NCI-H2227 treated with DMSO at 0.1 percent for 48 hours (cell line): ENCODE measurements around the gene CCDC85C.

Experiments
- DNase-seq: peaks from one replicate; lab custom pipeline; 2025; lab: John Stamatoyannopoulos, UW

The CCDC85C gene

GRCh38 chr14:99556134-99556791 lies 47.7 kb downstream of the CCDC85C start:
- DNase-seq, result no peak

GRCh38 chr14:99554757-99555531 lies 49.1 kb downstream of the CCDC85C start:
- DNase-seq, result no peak

GRCh38 chr14:99554184-99554583 lies 49.8 kb downstream of the CCDC85C start:
- no peak for DNase-seq

- no peak for DNase-seq
Measured at GRCh38 chr14:99552572-99553216, 51.3 kb downstream of the CCDC85C start.

- DNase-seq, result no peak
Measured at GRCh38 chr14:99552021-99552553, 51.9 kb downstream of the CCDC85C start.

- DNase-seq, result no peak
Measured at GRCh38 chr14:99551034-99551922, 52.7 kb downstream of the CCDC85C start.

GRCh38 chr14:99550387-99550992 lies 53.5 kb downstream of the CCDC85C start:
- DNase-seq, result no peak

GRCh38 chr14:99549684-99550083 lies 54.3 kb downstream of the CCDC85C start:
- no peak for DNase-seq

- DNase-seq, result no peak
Measured at GRCh38 chr14:99548871-99549515, 55.0 kb downstream of the CCDC85C start.

GRCh38 chr14:99548255-99548654 lies 55.8 kb downstream of the CCDC85C start:
- DNase-seq, result no peak

- no peak for DNase-seq
Measured at GRCh38 chr14:99546234-99546879, 57.6 kb downstream of the CCDC85C start.

- DNase-seq, result no peak
Measured at GRCh38 chr14:99545586-99545985, 58.4 kb downstream of the CCDC85C start.

GRCh38 chr14:99544991-99545390 lies 59.0 kb downstream of the CCDC85C start:
- DNase-seq, result no peak

- no peak for DNase-seq
Measured at GRCh38 chr14:99543985-99544384, 60.0 kb downstream of the CCDC85C start.

- no peak for DNase-seq
Measured at GRCh38 chr14:99543370-99543769, 60.6 kb downstream of the CCDC85C start.

GRCh38 chr14:99542566-99542965 lies 61.4 kb downstream of the CCDC85C start:
- no peak for DNase-seq

GRCh38 chr14:99541677-99542470 lies 62.1 kb downstream of the CCDC85C start:
- DNase-seq, result no peak

GRCh38 chr14:99541211-99541610 lies 62.8 kb downstream of the CCDC85C start:
- no peak for DNase-seq
